Activated naive CD8-positive, alpha-beta T cell treated with anti-CD3 and anti-CD28 coated beads, Interleukin-2, amount 10 ng/mL, durations not matched to agents 7 days and 5 days (primary cell): ENCODE results near the gene CNTFR. TPM values are rescaled to one million over a fixed set of nuclear protein-coding genes. Genes with fewer than 3 reads are reported as not detected.

Source experiments
- ATAC-seq: fragments of 150-1000 bp; cut with Tn5 transposase; one replicate; pipeline ENCODE4 v1.10.0; 2021; ENCODE audit warnings: low read depth, moderate library complexity
- POLR2A ChIA-PET: fragments of 350-600 bp; sonication (Branson Sonifier 250); formaldehyde crosslinking; loops from one replicate; lab custom pipeline; 2021; ENCODE audit warnings: antibody characterized with exemption; lab: Charles Lee
- DNase-seq: peaks from one replicate; pipeline ENCODE4 v3.0.0; 2021
- H3K27ac Mint-ChIP-seq: one replicate; pipeline ENCODE4 v1.8.0; 2022; ENCODE audit warnings: mild to moderate bottlenecking, mixed read lengths
- H3K27me3 Mint-ChIP-seq: one replicate; pipeline ENCODE4 v1.8.0; 2022; ENCODE audit warnings: mild to moderate bottlenecking, moderate library complexity, mixed read lengths
- H3K36me3 Mint-ChIP-seq: one replicate; pipeline ENCODE4 v1.8.0; 2021; ENCODE audit warnings: mild to moderate bottlenecking, mixed read lengths
- H3K4me1 Mint-ChIP-seq: one replicate; pipeline ENCODE4 v1.8.0; 2021; ENCODE audit warnings: mixed read lengths
- H3K4me3 Mint-ChIP-seq: one replicate; pipeline ENCODE4 v1.8.0; 2022; ENCODE audit warnings: mild to moderate bottlenecking, moderate library complexity, mixed read lengths
- H3K9me3 Mint-ChIP-seq: one replicate; pipeline ENCODE4 v1.8.0; 2021; ENCODE audit warnings: mixed read lengths
- total RNA-seq, 2 experiments: library from RNA; stranded (reverse); gene quantifications; one replicate each; pipeline ENCODE4 v1.2.3, GENCODE V29; 2021

CNTFR gene
- total RNA-seq, 2 experiments from 2014 or later: not detected

GRCh38 chr9:34568774-34569173 is 20.8 kb downstream of the CNTFR start:
- no peak overlapping the region for H3K4me3 Mint-ChIP-seq
- H3K27me3 Mint-ChIP-seq: peaks cover 12% of the 10 kb centered on the region
- H3K9me3 Mint-ChIP-seq: no peaks in the 10 kb centered on the region
- POLR2A ChIA-PET: no interaction called here
- ATAC-seq: no peak
- DNase-seq: no peak
- no peaks in the 10 kb centered on the region for H3K4me1 Mint-ChIP-seq
- no peaks in the 10 kb centered on the region for H3K36me3 Mint-ChIP-seq
- no peak overlapping the region for H3K27ac Mint-ChIP-seq

GRCh38 chr9:34568133-34568532 is 21.4 kb downstream of the CNTFR start:
- no peak for DNase-seq
- Mint-ChIP-seq H3K9me3 (no peaks in the 10 kb centered on the region), H3K27ac (no peak overlapping the region), H3K4me1 (no peaks in the 10 kb centered on the region), H3K27me3 (peaks cover 16% of the 10 kb centered on the region), H3K4me3 (no peak overlapping the region), H3K36me3 (no peaks in the 10 kb centered on the region)
- no peak for ATAC-seq
- POLR2A ChIA-PET: no interaction called here

- POLR2A ChIA-PET: no interaction called here
- ATAC-seq: no peak
- Mint-ChIP-seq H3K4me1 (no peaks in the 10 kb centered on the region), H3K4me3 (no peak overlapping the region), H3K27ac (no peak overlapping the region), H3K27me3 (peaks cover 19% of the 10 kb centered on the region), H3K9me3 (no peaks in the 10 kb centered on the region), H3K36me3 (no peaks in the 10 kb centered on the region)
- DNase-seq: no peak
Measured at GRCh38 chr9:34566972-34567371, 22.6 kb downstream of the CNTFR start.

GRCh38 chr9:34566322-34566721 is 23.2 kb downstream of the CNTFR start:
- no peak overlapping the region for H3K4me3 Mint-ChIP-seq
- no peaks in the 10 kb centered on the region for H3K4me1 Mint-ChIP-seq
- no peak overlapping the region for H3K27ac Mint-ChIP-seq
- no peaks in the 10 kb centered on the region for H3K9me3 Mint-ChIP-seq
- ATAC-seq: no peak
- POLR2A ChIA-PET: no interaction called here
- peaks cover 20% of the 10 kb centered on the region for H3K27me3 Mint-ChIP-seq
- no peak for DNase-seq
- no peaks in the 10 kb centered on the region for H3K36me3 Mint-ChIP-seq

GRCh38 chr9:34565856-34566255 is 23.7 kb downstream of the CNTFR start:
- Mint-ChIP-seq H3K36me3 (no peaks in the 10 kb centered on the region), H3K27me3 (peaks cover 25% of the 10 kb centered on the region), H3K27ac (no peak overlapping the region), H3K4me3 (no peak overlapping the region), H3K9me3 (no peaks in the 10 kb centered on the region), H3K4me1 (no peaks in the 10 kb centered on the region)
- POLR2A ChIA-PET: no interaction called here
- ATAC-seq: no peak
- DNase-seq: no peak

GRCh38 chr9:34564617-34565016 is 24.9 kb downstream of the CNTFR start:
- POLR2A ChIA-PET: no interaction called here
- no peaks in the 10 kb centered on the region for H3K9me3 Mint-ChIP-seq
- H3K4me3 Mint-ChIP-seq: no peak overlapping the region
- H3K27me3 Mint-ChIP-seq: peaks cover 24% of the 10 kb centered on the region
- no peak overlapping the region for H3K27ac Mint-ChIP-seq
- DNase-seq: no peak
- H3K36me3 Mint-ChIP-seq: no peaks in the 10 kb centered on the region
- no peak for ATAC-seq
- no peaks in the 10 kb centered on the region for H3K4me1 Mint-ChIP-seq

GRCh38 chr9:34563262-34563661 is 26.3 kb downstream of the CNTFR start:
- no peak overlapping the region for H3K4me3 Mint-ChIP-seq
- no peaks in the 10 kb centered on the region for H3K4me1 Mint-ChIP-seq
- no peak for ATAC-seq
- no peak for DNase-seq
- H3K9me3 Mint-ChIP-seq: no peaks in the 10 kb centered on the region
- H3K27me3 Mint-ChIP-seq: peaks cover 24% of the 10 kb centered on the region
- POLR2A ChIA-PET: no interaction called here
- H3K36me3 Mint-ChIP-seq: no peaks in the 10 kb centered on the region
- no peak overlapping the region for H3K27ac Mint-ChIP-seq

- POLR2A ChIA-PET: interaction anchor here (0.5 kb wide), 1 partner anchor 60 kb away, joined by 3 read pairs; no protein-coding TSS in a partner anchor
- no peaks in the 10 kb centered on the region for H3K36me3 Mint-ChIP-seq
- H3K9me3 Mint-ChIP-seq: no peaks in the 10 kb centered on the region
- H3K4me1 Mint-ChIP-seq: no peaks in the 10 kb centered on the region
- H3K27ac Mint-ChIP-seq: no peak overlapping the region
- ATAC-seq (no peak), DNase-seq (no peak)
- H3K4me3 Mint-ChIP-seq: no peak overlapping the region
- H3K27me3 Mint-ChIP-seq: peaks cover 28% of the 10 kb centered on the region
Measured at GRCh38 chr9:34562135-34562745, 27.3 kb downstream of the CNTFR start.

- no peaks in the 10 kb centered on the region for H3K36me3 Mint-ChIP-seq
- no peak overlapping the region for H3K4me3 Mint-ChIP-seq
- ATAC-seq (no peak), DNase-seq (no peak)
- peaks cover 26% of the 10 kb centered on the region for H3K27me3 Mint-ChIP-seq
- H3K27ac Mint-ChIP-seq: no peak overlapping the region
- H3K4me1 Mint-ChIP-seq: no peaks in the 10 kb centered on the region
- POLR2A ChIA-PET: no interaction called here
- no peaks in the 10 kb centered on the region for H3K9me3 Mint-ChIP-seq
Measured at GRCh38 chr9:34560599-34561214, 28.8 kb downstream of the CNTFR start.

GRCh38 chr9:34559624-34560455 is 29.7 kb downstream of the CNTFR start:
- Mint-ChIP-seq H3K36me3 (no peaks in the 10 kb centered on the region), H3K4me3 (no peak overlapping the region), H3K27me3 (peaks cover 26% of the 10 kb centered on the region), H3K27ac (no peak overlapping the region), H3K4me1 (no peaks in the 10 kb centered on the region), H3K9me3 (no peaks in the 10 kb centered on the region)
- no peak for ATAC-seq
- POLR2A ChIA-PET: no interaction called here
- no peak for DNase-seq

- POLR2A ChIA-PET: no interaction called here
- DNase-seq (no peak), ATAC-seq (no peak)
- Mint-ChIP-seq H3K36me3 (no peaks in the 10 kb centered on the region), H3K4me1 (no peaks in the 10 kb centered on the region), H3K27ac (no peak overlapping the region), H3K4me3 (no peak overlapping the region), H3K9me3 (no peaks in the 10 kb centered on the region), H3K27me3 (peaks cover 26% of the 10 kb centered on the region)
Measured at GRCh38 chr9:34558919-34559623, 30.5 kb downstream of the CNTFR start.

- peaks cover 22% of the 10 kb centered on the region for H3K27me3 Mint-ChIP-seq
- no peaks in the 10 kb centered on the region for H3K36me3 Mint-ChIP-seq
Measured at GRCh38 chr9:34558364-34558763, 31.2 kb downstream of the CNTFR start.

More at GRCh38 chr9:34558364-34558763, 31.2 kb downstream of the CNTFR start:
- POLR2A ChIA-PET: no interaction called here
- Mint-ChIP-seq H3K27ac (no peak overlapping the region), H3K9me3 (no peaks in the 10 kb centered on the region), H3K4me3 (no peak overlapping the region), H3K4me1 (no peaks in the 10 kb centered on the region)
- ATAC-seq (no peak), DNase-seq (no peak)
